ENCODE results near the gene DGKI. TPM values are rescaled to one million over a fixed set of nuclear protein-coding genes. Genes with fewer than 3 reads are reported as not detected.

The DGKI gene
- polyA plus RNA-seq, 2 donors = 0.09 to 0.12 TPM

DNA sequence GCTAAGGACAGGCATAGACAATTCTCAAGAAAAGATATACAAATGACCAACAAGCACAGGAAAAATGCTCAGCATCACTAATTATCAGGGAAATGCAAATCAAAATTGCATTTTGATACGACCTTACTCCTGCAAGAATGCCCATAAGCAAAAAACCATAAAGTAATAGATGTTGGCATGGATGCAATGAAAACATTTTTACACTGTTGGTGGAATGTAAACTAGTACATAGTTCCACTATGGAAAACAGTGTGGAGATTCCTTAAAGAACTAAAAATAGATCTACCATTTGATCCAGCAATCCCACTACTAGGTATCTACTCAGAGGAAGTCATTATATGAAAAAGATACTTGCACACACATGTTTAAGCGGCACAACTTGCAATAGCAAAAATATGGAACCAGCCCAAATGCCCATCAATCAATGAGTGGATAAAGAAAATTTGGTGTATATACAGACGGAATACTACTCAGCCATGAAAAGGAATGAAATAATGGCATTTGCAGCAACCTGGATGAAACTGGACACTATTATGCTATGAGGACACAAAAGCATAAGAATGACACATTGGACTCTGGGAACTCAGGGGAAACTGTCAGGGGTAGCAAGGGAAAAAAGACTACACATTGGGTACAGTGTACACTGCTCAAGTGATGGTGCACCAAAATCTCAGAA is 59.3 kb downstream of the DGKI start:
- Histone ChIP-seq H3K4me1 (ENCODE audit: control insufficient read depth in 2 of 2, insufficient read depth in 2 of 2, low read length in 1 of 2) (no peaks in the 10 kb centered on the region), H3K9me3 (ENCODE audit: control insufficient read depth in 2 of 2, insufficient read depth in 1 of 2, low read depth in 1 of 2, low read length in 1 of 2) (no peaks in the 10 kb centered on the region), H3K4me3 (ENCODE audit: low read depth in 1 of 2, low read length in 2 of 2) (no peak overlapping the region), H3K36me3 (ENCODE audit: control insufficient read depth in 2 of 2, insufficient read depth in 2 of 2, low read length in 1 of 2) (no peaks in the 10 kb centered on the region), H3K27me3 (ENCODE audit: control insufficient read depth in 1 of 2, insufficient read depth in 2 of 2, low read length in 2 of 2) (no peaks in the 10 kb centered on the region), H3K27ac (ENCODE audit: low read depth in 2 of 2, low read length in 1 of 2) (no peak overlapping the region)
- WGBS, 2 donors = 60% methylated on average over 3 of the region's 3 CpGs

- H3K27ac ChIP-seq (ENCODE audit: low read depth in 2 of 2, low read length in 1 of 2) = no peak overlapping the region
- no peak overlapping the region for H3K4me3 ChIP-seq (ENCODE audit: low read depth in 1 of 2, low read length in 2 of 2)
- no peaks in the 10 kb centered on the region for H3K27me3 ChIP-seq (ENCODE audit: control insufficient read depth in 1 of 2, insufficient read depth in 2 of 2, low read length in 2 of 2)
- H3K9me3 ChIP-seq (ENCODE audit: control insufficient read depth in 2 of 2, insufficient read depth in 1 of 2, low read depth in 1 of 2, low read length in 1 of 2) = no peaks in the 10 kb centered on the region
- no peaks in the 10 kb centered on the region for H3K36me3 ChIP-seq (ENCODE audit: control insufficient read depth in 2 of 2, insufficient read depth in 2 of 2, low read length in 1 of 2)
- H3K4me1 ChIP-seq (ENCODE audit: control insufficient read depth in 2 of 2, insufficient read depth in 2 of 2, low read length in 1 of 2) = peaks cover 0 to 2% of the 10 kb centered on the region in 2 donors
Observed at GRCh38 chr7:137778511-137778910, 68.3 kb downstream of the DGKI start.

- Histone ChIP-seq H3K27me3 (ENCODE audit: control insufficient read depth in 1 of 2, insufficient read depth in 2 of 2, low read length in 2 of 2) (no peaks in the 10 kb centered on the region), H3K36me3 (ENCODE audit: control insufficient read depth in 2 of 2, insufficient read depth in 2 of 2, low read length in 1 of 2) (no peaks in the 10 kb centered on the region), H3K4me3 (ENCODE audit: low read depth in 1 of 2, low read length in 2 of 2) (no peak overlapping the region), H3K9me3 (ENCODE audit: control insufficient read depth in 2 of 2, insufficient read depth in 1 of 2, low read depth in 1 of 2, low read length in 1 of 2) (no peaks in the 10 kb centered on the region), H3K4me1 (ENCODE audit: control insufficient read depth in 2 of 2, insufficient read depth in 2 of 2, low read length in 1 of 2) (peaks cover 0 to 5% of the 10 kb centered on the region in 2 donors), H3K27ac (ENCODE audit: low read depth in 2 of 2, low read length in 1 of 2) (no peak overlapping the region)
- WGBS, 2 donors = 43 to 50% methylated on average over 4 of the region's 4 CpGs
Observed at GRCh38 chr7:137774793-137775201, 72.0 kb downstream of the DGKI start.

- no peaks in the 10 kb centered on the region for H3K36me3 ChIP-seq (ENCODE audit: control insufficient read depth in 2 of 2, insufficient read depth in 2 of 2, low read length in 1 of 2)
- H3K9me3 ChIP-seq (ENCODE audit: control insufficient read depth in 2 of 2, insufficient read depth in 1 of 2, low read depth in 1 of 2, low read length in 1 of 2) = no peaks in the 10 kb centered on the region
- peaks cover 0 to 7% of the 10 kb centered on the region in 2 donors for H3K4me1 ChIP-seq (ENCODE audit: control insufficient read depth in 2 of 2, insufficient read depth in 2 of 2, low read length in 1 of 2)
- no peak overlapping the region for H3K4me3 ChIP-seq (ENCODE audit: low read depth in 1 of 2, low read length in 2 of 2)
- no peaks in the 10 kb centered on the region for H3K27me3 ChIP-seq (ENCODE audit: control insufficient read depth in 1 of 2, insufficient read depth in 2 of 2, low read length in 2 of 2)
- no peak overlapping the region for H3K27ac ChIP-seq (ENCODE audit: low read depth in 2 of 2, low read length in 1 of 2)
Observed at GRCh38 chr7:137772748-137773147, 74.0 kb downstream of the DGKI start.

DNA sequence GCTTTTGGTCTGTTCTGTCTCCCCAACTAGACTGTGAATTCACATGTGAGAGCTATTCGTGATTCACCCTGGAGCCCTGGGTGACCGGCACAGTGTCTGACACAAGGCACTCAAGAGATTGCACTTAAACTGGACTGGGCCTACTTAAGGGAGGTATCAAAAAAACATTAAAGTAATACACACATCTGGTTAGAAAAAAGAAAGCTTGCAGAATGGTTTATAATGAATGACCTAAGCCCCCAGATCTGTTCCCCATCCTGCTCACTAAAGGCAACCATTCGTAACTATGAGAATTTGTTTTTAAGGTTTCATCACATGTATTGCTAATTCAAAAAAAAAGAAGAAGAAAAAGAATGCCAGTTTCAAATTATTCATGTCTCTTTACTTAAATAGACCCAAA is 74.5 kb downstream of the DGKI start:
- 77 to 89% methylated on average over 3 of the region's 3 CpGs for WGBS, 2 donors
- Histone ChIP-seq H3K9me3 (ENCODE audit: control insufficient read depth in 2 of 2, insufficient read depth in 1 of 2, low read depth in 1 of 2, low read length in 1 of 2) (no peaks in the 10 kb centered on the region), H3K27ac (ENCODE audit: low read depth in 2 of 2, low read length in 1 of 2) (no peak overlapping the region), H3K4me3 (ENCODE audit: low read depth in 1 of 2, low read length in 2 of 2) (no peak overlapping the region), H3K27me3 (ENCODE audit: control insufficient read depth in 1 of 2, insufficient read depth in 2 of 2, low read length in 2 of 2) (no peaks in the 10 kb centered on the region), H3K4me1 (ENCODE audit: control insufficient read depth in 2 of 2, insufficient read depth in 2 of 2, low read length in 1 of 2) (peaks cover 0 to 7% of the 10 kb centered on the region in 2 donors), H3K36me3 (ENCODE audit: control insufficient read depth in 2 of 2, insufficient read depth in 2 of 2, low read length in 1 of 2) (no peaks in the 10 kb centered on the region)

DNA sequence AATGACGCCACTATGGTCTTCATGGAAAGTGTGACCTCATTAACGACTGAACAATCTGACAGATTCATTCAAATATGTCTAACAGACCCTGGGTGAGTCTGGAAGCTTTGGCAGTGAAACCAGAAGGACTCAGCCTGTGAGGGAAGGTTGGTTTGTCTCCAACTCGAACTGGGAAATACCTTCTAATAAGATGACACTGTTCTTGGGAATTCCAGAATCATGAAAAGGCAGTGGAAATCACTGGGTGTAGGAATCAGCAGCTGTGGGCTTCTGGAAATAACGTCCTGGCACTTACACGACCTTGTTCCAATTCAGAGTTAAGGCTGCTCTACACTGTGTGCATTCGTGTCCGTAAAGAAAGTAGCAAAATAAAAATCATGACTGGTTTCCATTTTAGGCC is 75.1 kb downstream of the DGKI start:
- H3K27ac ChIP-seq (ENCODE audit: low read depth in 2 of 2, low read length in 1 of 2) = no peak overlapping the region
- no peaks in the 10 kb centered on the region for H3K36me3 ChIP-seq (ENCODE audit: control insufficient read depth in 2 of 2, insufficient read depth in 2 of 2, low read length in 1 of 2)
- 73 to 74% methylated on average over 7 of the region's 7 CpGs for WGBS, 2 donors
- no peak overlapping the region for H3K4me3 ChIP-seq (ENCODE audit: low read depth in 1 of 2, low read length in 2 of 2)
- H3K9me3 ChIP-seq (ENCODE audit: control insufficient read depth in 2 of 2, insufficient read depth in 1 of 2, low read depth in 1 of 2, low read length in 1 of 2) = no peaks in the 10 kb centered on the region
- peaks cover 3 to 7% of the 10 kb centered on the region in 2 donors for H3K4me1 ChIP-seq (ENCODE audit: control insufficient read depth in 2 of 2, insufficient read depth in 2 of 2, low read length in 1 of 2)
- H3K27me3 ChIP-seq (ENCODE audit: control insufficient read depth in 1 of 2, insufficient read depth in 2 of 2, low read length in 2 of 2) = no peaks in the 10 kb centered on the region

- Histone ChIP-seq H3K27ac (ENCODE audit: low read depth in 2 of 2, low read length in 1 of 2) (no peak overlapping the region), H3K4me1 (ENCODE audit: control insufficient read depth in 2 of 2, insufficient read depth in 2 of 2, low read length in 1 of 2) (peaks cover 3 to 7% of the 10 kb centered on the region in 2 donors), H3K9me3 (ENCODE audit: control insufficient read depth in 2 of 2, insufficient read depth in 1 of 2, low read depth in 1 of 2, low read length in 1 of 2) (no peaks in the 10 kb centered on the region), H3K27me3 (ENCODE audit: control insufficient read depth in 1 of 2, insufficient read depth in 2 of 2, low read length in 2 of 2) (no peaks in the 10 kb centered on the region), H3K4me3 (ENCODE audit: low read depth in 1 of 2, low read length in 2 of 2) (no peak overlapping the region), H3K36me3 (ENCODE audit: control insufficient read depth in 2 of 2, insufficient read depth in 2 of 2, low read length in 1 of 2) (no peaks in the 10 kb centered on the region)
- WGBS, 2 donors = 95 to 98% methylated on average over 5 of the region's 5 CpGs
Observed at GRCh38 chr7:137771273-137771672, 75.5 kb downstream of the DGKI start.

DNA sequence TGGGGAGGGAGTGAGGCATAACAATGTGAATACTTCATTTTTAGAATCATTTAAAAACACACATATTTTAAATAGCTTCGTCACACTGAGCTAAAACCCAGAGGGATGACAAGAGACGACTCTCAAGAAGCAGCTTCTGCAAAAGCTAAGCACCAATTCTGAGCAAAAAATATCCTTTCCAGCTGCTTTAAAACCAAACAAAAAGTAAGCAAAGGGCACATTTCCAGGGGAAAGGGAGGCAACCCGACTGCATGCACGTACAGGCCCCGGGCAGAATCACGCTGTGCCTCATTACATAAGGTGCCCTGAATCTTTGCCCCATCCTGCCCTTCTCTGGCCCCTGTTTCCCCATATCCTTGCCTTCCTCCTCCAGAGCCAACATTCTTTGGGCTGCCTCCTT is 78.4 kb downstream of the DGKI start:
- peaks cover 3 to 4% of the 10 kb centered on the region in 2 donors for H3K4me1 ChIP-seq (ENCODE audit: control insufficient read depth in 2 of 2, insufficient read depth in 2 of 2, low read length in 1 of 2)
- no peak overlapping the region for H3K27ac ChIP-seq (ENCODE audit: low read depth in 2 of 2, low read length in 1 of 2)
- 27 to 49% methylated on average over 6 of the region's 6 CpGs for WGBS, 2 donors
- H3K27me3 ChIP-seq (ENCODE audit: control insufficient read depth in 1 of 2, insufficient read depth in 2 of 2, low read length in 2 of 2) = no peaks in the 10 kb centered on the region
- H3K36me3 ChIP-seq (ENCODE audit: control insufficient read depth in 2 of 2, insufficient read depth in 2 of 2, low read length in 1 of 2) = no peaks in the 10 kb centered on the region
- no peaks in the 10 kb centered on the region for H3K9me3 ChIP-seq (ENCODE audit: control insufficient read depth in 2 of 2, insufficient read depth in 1 of 2, low read depth in 1 of 2, low read length in 1 of 2)
- H3K4me3 ChIP-seq (ENCODE audit: low read depth in 1 of 2, low read length in 2 of 2) = no peak overlapping the region

DNA sequence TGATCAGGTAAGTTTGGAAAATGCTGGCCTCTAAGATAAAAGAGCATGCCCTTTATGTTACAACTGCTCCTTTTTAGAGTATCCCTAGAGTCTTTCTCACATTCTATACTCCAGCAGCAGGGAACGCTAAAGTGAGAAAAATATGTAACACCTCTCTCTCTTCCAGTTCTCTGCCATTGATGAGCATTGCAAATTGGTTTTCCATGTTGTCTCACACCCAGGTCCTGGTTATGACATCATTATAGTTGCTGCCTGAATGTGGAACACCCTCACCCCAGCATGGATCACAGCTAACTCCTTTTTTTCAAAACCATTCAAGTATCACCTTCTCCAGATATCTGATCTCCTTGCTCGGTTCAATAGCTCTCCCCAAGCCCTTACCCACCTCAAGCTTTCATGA is 84.4 kb downstream of the DGKI start:
- Histone ChIP-seq H3K9me3 (ENCODE audit: control insufficient read depth in 2 of 2, insufficient read depth in 1 of 2, low read depth in 1 of 2, low read length in 1 of 2) (no peaks in the 10 kb centered on the region), H3K4me1 (ENCODE audit: control insufficient read depth in 2 of 2, insufficient read depth in 2 of 2, low read length in 1 of 2) (peaks cover 0 to 3% of the 10 kb centered on the region in 2 donors), H3K27me3 (ENCODE audit: control insufficient read depth in 1 of 2, insufficient read depth in 2 of 2, low read length in 2 of 2) (no peaks in the 10 kb centered on the region), H3K4me3 (ENCODE audit: low read depth in 1 of 2, low read length in 2 of 2) (no peak overlapping the region), H3K36me3 (ENCODE audit: control insufficient read depth in 2 of 2, insufficient read depth in 2 of 2, low read length in 1 of 2) (no peaks in the 10 kb centered on the region), H3K27ac (ENCODE audit: low read depth in 2 of 2, low read length in 1 of 2) (no peak overlapping the region)
- WGBS, 2 donors = 80 to 86% methylated on average over 2 of the region's 2 CpGs

- no peaks in the 10 kb centered on the region for H3K27me3 ChIP-seq (ENCODE audit: control insufficient read depth in 1 of 2, insufficient read depth in 2 of 2, low read length in 2 of 2)
- no peaks in the 10 kb centered on the region for H3K4me1 ChIP-seq (ENCODE audit: control insufficient read depth in 2 of 2, insufficient read depth in 2 of 2, low read length in 1 of 2)
- H3K9me3 ChIP-seq (ENCODE audit: control insufficient read depth in 2 of 2, insufficient read depth in 1 of 2, low read depth in 1 of 2, low read length in 1 of 2) = no peaks in the 10 kb centered on the region
- H3K4me3 ChIP-seq (ENCODE audit: low read depth in 1 of 2, low read length in 2 of 2) = no peak overlapping the region
- no peaks in the 10 kb centered on the region for H3K36me3 ChIP-seq (ENCODE audit: control insufficient read depth in 2 of 2, insufficient read depth in 2 of 2, low read length in 1 of 2)
- H3K27ac ChIP-seq (ENCODE audit: low read depth in 2 of 2, low read length in 1 of 2) = no peak overlapping the region
- 40 to 48% methylated on average over 6 of the region's 6 CpGs for WGBS, 2 donors
Observed at GRCh38 chr7:137760111-137760510, 86.7 kb downstream of the DGKI start.
